HUDEP-2 (cell line): ENCODE measurements around the gene RLBP1.
A peak's percentile ranks its signal among the peaks of the same experiment; 100 is the strongest.

Experiments
- DNase-seq, 76 experiments: peaks; one replicate each; lab custom pipeline; 2025; ENCODE audit not compliant: unreplicated experiment in 76 of 76; lab: John Stamatoyannopoulos, UW

RLBP1 gene

DNA sequence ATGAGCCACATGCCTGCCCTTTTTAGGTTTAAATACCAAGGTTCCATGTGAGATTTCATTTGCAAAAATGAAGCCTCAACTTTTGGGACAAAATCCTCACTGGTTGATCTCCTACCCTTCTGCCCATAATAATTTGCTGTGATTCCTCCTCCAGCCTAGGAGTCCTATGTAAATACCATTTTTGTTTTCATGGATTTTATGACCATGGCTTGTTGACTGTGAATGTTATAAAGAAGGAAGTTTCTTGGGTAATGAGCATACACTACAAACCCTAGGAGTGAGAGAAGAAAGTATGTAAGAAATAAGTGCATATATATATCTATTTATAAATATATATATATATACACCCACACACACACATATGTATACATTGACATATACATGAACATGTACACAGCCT lies 13.1 kb downstream of the RLBP1 start:
- no peak for DNase-seq

GRCh38 chr15:89206908-89207331 lies 14.5 kb downstream of the RLBP1 start:
- peak in 68 of 76 experiments; percentile 14 to 74 (median 55) for DNase-seq

DNA sequence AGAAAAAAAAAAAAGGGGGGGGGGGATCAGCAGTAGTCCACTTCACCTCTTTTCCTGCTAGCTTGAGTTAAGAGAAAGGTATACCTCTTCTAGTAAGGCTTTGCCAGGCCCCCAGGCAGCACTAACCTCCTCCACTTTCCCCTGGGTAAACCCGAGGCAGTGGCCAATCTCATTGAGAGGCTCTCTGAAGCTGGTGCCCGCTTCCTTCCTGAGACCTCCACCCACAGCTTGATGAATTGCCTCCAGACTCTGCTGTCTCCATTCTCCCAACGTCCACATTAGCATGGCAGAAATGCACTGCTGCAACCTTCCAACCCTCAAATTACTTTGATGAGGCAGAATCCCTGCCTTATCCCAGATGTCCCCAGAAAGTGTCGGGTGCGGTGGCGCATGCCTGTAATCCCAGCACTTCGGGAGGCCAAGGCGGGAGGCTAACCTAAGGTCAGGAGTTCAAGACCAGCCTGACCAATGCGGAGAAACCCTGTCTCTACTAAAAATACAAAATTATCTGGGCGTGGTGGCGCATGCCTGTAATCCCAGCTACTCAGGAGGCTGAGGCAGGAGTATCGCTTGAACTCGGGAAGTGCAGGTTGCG lies 15.3 kb downstream of the RLBP1 start:
- DNase-seq: no peak

DNA sequence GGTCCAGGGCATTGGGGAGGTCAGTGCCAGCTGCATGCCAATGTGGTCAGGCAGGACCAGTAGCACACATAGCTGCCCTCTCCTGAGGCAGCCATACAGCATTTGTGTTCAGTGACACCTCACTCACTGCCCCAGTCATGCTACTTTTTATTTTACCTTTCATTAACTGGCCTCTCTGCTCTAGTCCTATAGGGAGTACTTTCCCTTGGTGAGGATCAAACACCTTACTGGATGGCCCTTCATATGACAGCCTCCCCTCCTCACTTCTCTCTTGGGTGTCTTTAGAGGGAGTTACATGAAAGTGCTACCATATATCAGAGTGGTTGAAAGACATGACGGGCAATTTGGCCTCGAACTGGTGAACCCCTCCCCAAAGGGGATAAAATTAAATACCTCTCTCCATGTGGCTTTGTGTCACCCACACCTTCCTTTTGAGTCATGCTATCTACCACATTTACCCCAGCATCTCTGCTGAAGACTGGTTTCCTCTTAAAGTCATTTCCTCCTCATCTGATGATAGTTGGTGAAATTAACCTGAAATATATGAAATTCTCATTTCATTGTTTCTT lies 17.6 kb downstream of the RLBP1 start:
- DNase-seq: no peak

- no peak for DNase-seq
These were observed 19.8 kb downstream of the RLBP1 start for GRCh38 chr15:89201465-89202005.

DNA sequence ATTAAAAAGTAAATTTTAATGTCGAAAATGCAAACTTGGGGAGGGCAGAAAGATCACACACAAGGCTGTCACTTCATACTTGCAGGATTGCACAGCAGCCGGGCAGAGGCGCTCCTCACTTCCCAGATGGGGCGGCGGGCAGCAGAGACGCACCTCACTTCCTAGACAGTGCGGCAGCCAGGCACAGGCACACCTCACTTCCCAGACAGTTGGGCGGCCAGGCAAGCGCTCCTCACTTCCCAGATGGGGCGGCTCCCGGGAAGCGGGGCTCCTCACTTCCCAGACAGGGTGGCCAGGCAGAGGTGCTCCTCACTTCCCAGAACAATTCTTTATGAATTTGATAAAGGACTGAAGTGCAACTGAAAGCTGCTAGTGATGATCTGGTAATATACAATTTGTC lies 21.2 kb downstream of the RLBP1 start:
- DNase-seq: no peak

GRCh38 chr15:89199746-89200145 lies 21.6 kb downstream of the RLBP1 start:
- DNase-seq: no peak

DNA sequence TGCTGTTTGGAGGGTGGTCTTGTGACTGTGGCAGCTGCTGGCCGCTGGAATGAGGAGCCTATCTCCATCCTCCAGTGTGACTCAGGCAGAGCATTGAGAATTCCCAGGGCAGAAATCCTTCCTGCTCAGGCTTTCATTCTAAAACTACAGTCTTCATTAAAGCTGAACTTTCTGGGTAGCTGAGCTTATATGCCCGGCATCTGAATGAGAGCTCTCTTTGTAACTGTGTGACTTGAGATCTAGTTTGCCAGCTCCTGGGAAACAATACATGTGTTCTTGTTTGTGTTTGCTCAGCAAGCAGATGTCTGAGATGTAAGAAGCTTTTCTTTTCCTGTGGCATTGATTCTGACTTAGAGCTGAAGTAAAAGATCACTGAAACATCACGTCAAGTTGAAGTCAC lies 22.4 kb downstream of the RLBP1 start:
- no peak for DNase-seq

DNA sequence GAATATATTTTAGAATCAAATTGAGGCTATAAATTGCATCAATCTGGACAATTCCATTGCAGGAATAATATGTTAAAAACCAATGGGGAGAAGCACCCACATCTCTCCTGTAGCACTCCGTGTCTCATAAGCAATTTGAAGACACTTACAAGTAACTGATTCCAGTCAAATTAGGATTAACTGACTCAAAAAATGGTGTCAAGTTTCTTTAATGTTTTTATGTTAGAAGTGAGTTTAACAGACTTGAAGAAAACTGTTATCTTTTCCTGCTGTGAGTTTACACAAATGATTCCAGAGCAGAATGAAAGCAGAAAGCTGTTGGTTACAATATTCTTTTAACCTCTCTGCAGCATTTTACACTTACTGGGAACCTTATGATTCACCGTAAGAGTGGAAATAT lies 23.2 kb downstream of the RLBP1 start:
- no peak for DNase-seq

DNA sequence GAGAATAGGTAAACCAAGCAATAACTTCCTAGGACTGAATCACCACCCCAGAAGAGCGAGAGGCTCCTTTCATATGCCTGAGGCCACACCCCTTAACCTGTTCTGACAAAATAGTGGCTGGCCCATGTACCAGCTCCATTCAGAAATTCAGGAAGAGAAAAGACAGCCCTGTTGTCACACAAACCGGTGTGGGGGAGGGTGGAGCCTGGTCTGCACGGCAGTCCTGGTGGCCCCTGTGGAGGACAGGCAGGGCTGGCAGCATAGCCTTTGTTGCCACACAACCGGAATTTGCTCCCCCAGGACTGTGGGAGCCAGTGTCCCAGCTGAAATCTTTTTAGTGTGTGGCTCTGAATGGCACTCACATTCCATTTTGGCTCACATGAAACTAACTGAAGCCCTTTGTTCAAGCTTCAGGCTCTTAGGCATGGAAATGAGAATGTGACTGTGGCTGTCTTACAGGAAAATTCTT lies 23.8 kb downstream of the RLBP1 start:
- DNase-seq: no peak

GRCh38 chr15:89196994-89197393 lies 24.4 kb downstream of the RLBP1 start:
- peak in 18 of 76 experiments; percentile 2 to 34 (median 11) for DNase-seq

DNA sequence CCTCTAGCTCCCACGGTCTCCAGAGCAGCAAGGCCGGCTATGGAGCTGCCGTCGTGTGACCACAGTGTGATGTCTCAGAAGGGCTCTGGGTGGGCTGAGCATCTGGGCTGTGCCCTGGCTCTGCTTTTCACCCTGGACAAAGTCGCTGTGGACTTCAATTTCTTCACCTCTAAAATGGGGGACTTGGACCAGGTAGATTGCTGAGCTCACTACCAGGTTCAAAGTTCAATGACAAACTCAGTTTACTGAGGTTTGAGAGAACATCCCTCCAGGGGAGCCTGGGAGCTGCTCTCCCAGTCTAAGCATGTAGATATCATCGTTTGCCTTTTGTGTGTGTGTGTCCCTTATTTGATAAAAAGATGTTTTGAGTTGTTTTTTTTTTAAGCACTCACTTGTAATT lies 25.1 kb downstream of the RLBP1 start:
- DNase-seq: no peak

- no peak for DNase-seq
These were observed 25.5 kb downstream of the RLBP1 start for GRCh38 chr15:89195836-89196235.

- DNase-seq: no peak
These were observed 26.8 kb downstream of the RLBP1 start for GRCh38 chr15:89194608-89195007.

- no peak for DNase-seq
These were observed 28.6 kb downstream of the RLBP1 start for GRCh38 chr15:89192766-89193165.

GRCh38 chr15:89192136-89192535 lies 29.2 kb downstream of the RLBP1 start:
- DNase-seq: no peak

DNA sequence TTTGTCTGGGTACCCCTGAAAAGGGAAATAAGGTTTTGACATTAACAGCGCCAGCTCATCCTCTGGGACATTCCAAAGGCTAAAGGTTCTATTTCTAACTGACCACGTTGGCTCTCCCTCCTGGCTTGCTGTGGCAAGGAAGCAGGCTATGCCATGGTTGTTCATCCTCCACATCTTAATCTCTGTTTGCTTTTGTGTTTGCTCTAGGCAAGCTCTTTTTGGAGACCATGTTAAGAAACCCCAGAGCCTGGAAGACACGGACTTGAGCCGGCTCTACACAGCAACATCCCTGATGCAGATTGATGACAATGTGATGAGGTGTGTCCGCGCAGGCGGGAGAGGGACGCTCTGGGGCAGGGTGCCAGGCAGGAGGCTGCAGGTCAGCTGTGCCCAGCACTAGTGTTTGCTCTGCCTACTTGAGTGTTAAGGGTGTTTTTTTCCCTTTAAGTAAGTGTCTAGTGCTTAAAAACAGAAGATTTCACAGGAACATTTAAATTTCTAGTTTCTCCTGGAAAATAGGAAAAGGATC lies 33.3 kb downstream of the RLBP1 start:
- no peak for DNase-seq

DNA sequence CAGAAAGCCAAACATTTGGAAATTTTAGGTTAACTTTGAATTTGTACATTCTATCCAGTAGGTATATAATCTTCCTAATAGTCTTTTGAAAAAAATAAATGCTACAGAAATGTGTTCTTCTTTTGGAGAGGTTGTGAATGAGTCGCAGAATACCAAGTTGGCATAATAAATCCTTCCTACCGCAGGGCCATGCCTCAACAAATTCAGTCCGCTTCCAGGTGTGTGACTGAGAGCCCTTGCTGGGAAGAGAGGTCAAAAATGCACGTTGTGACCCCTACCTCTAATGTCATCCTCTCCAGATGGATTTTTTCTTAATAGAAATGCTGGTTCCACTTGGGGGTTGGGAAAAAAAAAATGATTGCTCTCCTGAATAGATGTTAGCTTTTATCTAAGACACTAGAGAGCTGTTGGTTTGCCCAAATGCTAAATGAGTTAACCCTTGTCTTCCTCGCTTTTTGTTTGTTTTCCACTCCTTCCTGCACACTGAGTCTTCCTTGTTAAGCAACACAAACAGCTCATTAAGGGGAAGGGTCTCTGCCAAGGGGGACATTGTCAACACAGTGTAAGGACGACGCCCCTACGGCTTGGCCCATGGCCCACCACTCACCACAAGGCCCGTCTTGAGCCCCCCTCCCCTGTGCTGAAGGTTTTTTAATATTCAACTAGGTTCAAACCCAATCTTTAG lies 33.9 kb downstream of the RLBP1 start:
- no peak for DNase-seq

DNA sequence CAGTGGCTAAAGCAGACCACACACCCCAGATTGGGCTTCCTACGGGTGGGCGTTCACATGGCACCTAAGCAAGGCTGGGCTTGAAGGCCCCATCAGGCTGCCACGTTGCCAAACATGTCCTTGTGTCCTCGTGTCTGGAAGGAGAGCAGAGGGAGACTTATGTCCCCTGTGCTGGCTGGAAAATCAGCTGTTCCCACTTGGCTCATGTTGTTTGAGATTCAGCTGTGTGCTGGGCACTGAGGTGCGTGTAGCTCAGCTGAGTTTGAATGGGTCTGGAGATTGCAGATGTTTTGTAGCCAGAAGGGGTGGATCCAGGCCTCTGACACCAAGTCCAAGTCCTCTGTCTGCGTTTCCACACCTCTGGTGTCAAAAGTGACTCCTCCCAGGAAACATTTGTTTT lies 34.6 kb downstream of the RLBP1 start:
- DNase-seq: no peak

DNA sequence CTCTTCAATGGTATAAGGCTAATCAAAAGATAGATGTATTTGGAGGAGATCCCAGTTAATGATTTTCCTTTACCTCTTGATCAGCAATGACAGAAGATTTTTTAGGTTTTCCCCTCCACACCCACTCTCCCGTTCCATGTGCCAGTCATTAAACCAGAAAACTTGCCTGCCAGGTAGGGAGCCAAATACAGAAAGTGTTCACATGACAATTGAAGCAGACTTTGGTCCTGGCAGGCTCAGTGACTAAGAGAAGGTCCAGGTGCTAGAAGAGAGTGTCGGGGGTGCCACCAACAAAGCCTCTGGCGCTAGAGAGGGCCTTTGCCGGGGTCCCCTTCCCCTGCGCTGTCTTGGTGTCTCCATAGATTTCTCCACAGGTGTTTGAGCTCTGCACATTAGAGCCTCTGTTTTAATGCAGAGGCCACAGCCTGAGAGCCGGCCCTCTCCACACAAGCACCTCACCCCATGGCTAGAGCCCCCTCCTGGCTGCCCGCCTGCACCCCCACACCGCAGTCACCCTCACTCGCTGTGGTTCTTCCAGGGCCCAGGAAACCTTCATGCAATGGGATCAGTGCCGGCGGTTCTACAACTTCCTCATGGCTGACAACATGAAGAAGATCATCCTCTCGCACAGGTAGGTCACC lies 36.4 kb downstream of the RLBP1 start:
- DNase-seq: no peak

GRCh38 chr15:89184357-89184756 lies 37.0 kb downstream of the RLBP1 start:
- no peak for DNase-seq
